K562 (cell line): ENCODE results near the gene FAM174C. TPM values are rescaled to one million over a fixed set of nuclear protein-coding genes. Genes with fewer than 3 reads are reported as not detected.

Experiments used
- ARID4B ChIP-seq: sonication (generic); formaldehyde crosslinking; IDR thresholded peaks from 2 replicates; pipeline ENCODE4 v1.8.0; 2022; ENCODE audit warnings: mild to moderate bottlenecking, missing genetic modification reagents
- CLOCK ChIP-seq: fragments of 250-450 bp; sonication (Bioruptor Pico); IDR thresholded peaks from 2 replicates; pipeline ENCODE4 v1.4.0; 2020; ENCODE audit warnings: mild to moderate bottlenecking, moderate library complexity, borderline replicate concordance
- EGR1 ChIP-seq: fragments of 450-650 bp; conservative IDR thresholded peaks from 2 replicates; pipeline ENCODE4 v1.6.1; 2017; ENCODE audit warnings: mild to moderate bottlenecking
- KDM5B ChIP-seq: fragments of 200-600 bp; sonication (generic); IDR thresholded peaks from 2 replicates; pipeline ENCODE4 v1.6.1; 2012; ENCODE audit warnings: low read depth, mild to moderate bottlenecking, moderate library complexity, low read length, control low read depth, inconsistent platforms; ENCODE audit not compliant: insufficient replicate concordance
- MEF2A ChIP-seq: IDR thresholded peaks from 2 replicates; pipeline ENCODE4 v1.6.1; 2011; ENCODE audit warnings: low read depth, mild to moderate bottlenecking, low read length, moderate library complexity; ENCODE audit not compliant: control insufficient read depth
- RBFOX2 ChIP-seq: fragments of 200-400 bp; formaldehyde crosslinking; IDR thresholded peaks from 2 replicates; pipeline ENCODE4 v1.6.1; 2017; ENCODE audit warnings: low read depth, mild to moderate bottlenecking, low read length, moderate library complexity
- SOX6 ChIP-seq: fragments of 450-650 bp; IDR thresholded peaks from 2 replicates; pipeline ENCODE4 v1.6.1; 2014; ENCODE audit warnings: mild to moderate bottlenecking
- UBTF ChIP-seq, 2 experiments: IDR thresholded peaks; 2 replicates each; pipeline ENCODE4 v1.6.1; 2012; ENCODE audit warnings: improper control_type of control experiment in 2 of 2, low read depth in 2 of 2, low read length in 2 of 2, borderline replicate concordance in 1 of 2
- polyA plus RNA-seq, 8 experiments: library from polyadenylated mRNA; depleted of rRNA in 4 of 8; stranded (reverse) in 5 of 8; unstranded in 3 of 8; fragments of >200 nt; fragmentation: Nextera tagmentation in 2 of 8; fragmentation: Illumina TruSeq in 1 of 8; extraction: Ambion mirVana in 2 of 8; extraction: Trizol in 1 of 8; gene quantifications; 2 replicates each; pipeline versions ENCODE4 v1.2.1 to v1.2.3, GENCODE V29; 2011 to 2014; ENCODE audit warnings: inconsistent platforms in 1 of 8, missing spikeins in 1 of 8
- total RNA-seq, 7 experiments: library from RNA; depleted of rRNA in 6 of 7; stranded (reverse); fragments of >200 nt in 6 of 7; fragmentation: Illumina TruSeq in 2 of 7; extraction: Trizol in 2 of 7; gene quantifications; 2 replicates each; pipeline versions ENCODE4 v1.2.1 to v1.2.3, GENCODE V29; 2011 to 2021; ENCODE audit warnings: low replicate concordance in 1 of 7

FAM174C gene
- total and polyA plus RNA-seq, 9 of the 15 experiments (the other 6 are each of a cell fraction or from before 2014, with no cell fraction given): 0.66 to 89.6 (median 20.3) TPM

GRCh38 chr19:1251330-1252220, 23.8 kb upstream of the FAM174C start (continued):
- TF ChIP-seq ARID4B (peak; percentile 70; the same call in 1 of the 2 replicates), KDM5B (peak; percentile 63), SOX6 (peak; percentile 37; the same call in 1 of the 2 replicates), RBFOX2 (peak; percentile 80), MEF2A (no peak), EGR1 (peak; percentile 73), UBTF (IDR thresholded peaks at IDR 0.05; ENCODE audit: borderline replicate concordance in 1 of 2, low read depth in 2 of 2, low read length in 2 of 2) (peak in 1 of 2 experiments; percentile 91; a peak in 2 of 4 replicates), CLOCK (CRISPR knock-in tag) (no peak)
